ENCODE measurements around the gene TADA3. TPM values are rescaled to one million over a fixed set of nuclear protein-coding genes. Genes with fewer than 3 reads are reported as not detected.

Gene TADA3
- polyA plus RNA-seq, 2 of the 4 experiments (the other 2 are of a cell fraction) = 42.6 to 50.3 TPM

- CTCF ChIA-PET = interaction anchor here (4.9 kb wide), 1 partner anchor 32 kb away, joined by 22 read pairs; no protein-coding TSS in a partner anchor
Observed at GRCh38 chr3:9747267-9747666, 45.0 kb downstream of the TADA3 start.

DNA sequence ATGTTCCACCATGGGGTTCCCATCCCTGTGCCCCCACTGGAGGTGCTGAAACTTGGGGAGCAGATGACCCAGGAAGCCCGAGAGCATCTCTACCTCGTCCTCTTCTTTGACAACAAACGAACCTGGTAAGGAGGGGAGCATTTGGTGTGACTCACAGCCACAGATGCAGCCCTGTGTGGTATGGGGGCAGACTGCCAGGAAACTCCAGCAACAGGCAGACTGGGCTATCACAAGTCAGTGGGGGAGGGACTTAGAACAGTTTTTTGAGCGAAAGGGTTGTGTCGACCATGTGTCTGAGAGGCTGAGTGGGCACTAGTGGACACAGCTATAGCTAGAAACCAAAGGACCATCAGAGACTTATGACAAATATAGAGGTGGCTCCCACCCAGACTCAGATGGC, 45.9 kb downstream of the TADA3 start:
- TF ChIP-seq, protein P1, sequence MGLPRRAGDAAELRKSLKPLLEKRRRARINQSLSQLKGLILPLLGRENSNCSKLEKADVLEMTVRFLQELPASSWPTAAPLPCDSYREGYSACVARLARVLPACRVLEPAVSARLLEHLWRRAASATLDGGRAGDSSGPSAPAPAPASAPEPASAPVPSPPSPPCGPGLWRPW (IDR thresholded peaks at IDR 0.05) = no peak
- TF ChIP-seq, protein P2, sequence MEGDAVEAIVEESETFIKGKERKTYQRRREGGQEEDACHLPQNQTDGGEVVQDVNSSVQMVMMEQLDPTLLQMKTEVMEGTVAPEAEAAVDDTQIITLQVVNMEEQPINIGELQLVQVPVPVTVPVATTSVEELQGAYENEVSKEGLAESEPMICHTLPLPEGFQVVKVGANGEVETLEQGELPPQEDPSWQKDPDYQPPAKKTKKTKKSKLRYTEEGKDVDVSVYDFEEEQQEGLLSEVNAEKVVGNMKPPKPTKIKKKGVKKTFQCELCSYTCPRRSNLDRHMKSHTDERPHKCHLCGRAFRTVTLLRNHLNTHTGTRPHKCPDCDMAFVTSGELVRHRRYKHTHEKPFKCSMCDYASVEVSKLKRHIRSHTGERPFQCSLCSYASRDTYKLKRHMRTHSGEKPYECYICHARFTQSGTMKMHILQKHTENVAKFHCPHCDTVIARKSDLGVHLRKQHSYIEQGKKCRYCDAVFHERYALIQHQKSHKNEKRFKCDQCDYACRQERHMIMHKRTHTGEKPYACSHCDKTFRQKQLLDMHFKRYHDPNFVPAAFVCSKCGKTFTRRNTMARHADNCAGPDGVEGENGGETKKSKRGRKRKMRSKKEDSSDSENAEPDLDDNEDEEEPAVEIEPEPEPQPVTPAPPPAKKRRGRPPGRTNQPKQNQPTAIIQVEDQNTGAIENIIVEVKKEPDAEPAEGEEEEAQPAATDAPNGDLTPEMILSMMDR (IDR thresholded peaks at IDR 0.05) = no peak
- no peak for TF ChIP-seq CHD2 (IDR thresholded peaks at IDR 0.05; ENCODE audit: low read length, partially characterized antibody)
- TF ChIP-seq ZNF302 (CRISPR knock-in tag; IDR thresholded peaks at IDR 0.05) = no peak
- H3K9me3 ChIP-seq = no peaks in the 10 kb centered on the region
- ATAC-seq (no peak), FAIRE-seq (no peak), DNase-seq (ENCODE audit: low read depth in 1 of 2, low spot score in 1 of 2) (no peak)
- WGBS (ENCODE audit: missing lambda C conversion rate) = 87% methylated on average over 5 of the region's 5 CpGs
- ChIA-PET POLR2A (interaction anchor here (1.1 kb wide), 1 partner anchor 13 kb away, joined by 3 read pairs; no protein-coding TSS in a partner anchor), CTCF (interaction anchor here (1.4 to 4.9 kb wide), 2 partner anchors 19 to 31 kb away, joined by 6 to 22 read pairs; no protein-coding TSS in a partner anchor)
- no peak overlapping the region for H3K27ac ChIP-seq
- no peak overlapping the region for H3K4me2 ChIP-seq
- H3K4me3 ChIP-seq = no peak overlapping the region
- H3K4me1 ChIP-seq = peaks cover 10% of the 10 kb centered on the region; the same call in 2 of the 3 replicates

More at GRCh38 chr3:9747267-9747666, 45.0 kb downstream of the TADA3 start:
- ATAC-seq (no peak), DNase-seq (ENCODE audit: low read depth in 1 of 2, low spot score in 1 of 2) (no peak), FAIRE-seq (no peak)
- H3K9me3 ChIP-seq = no peaks in the 10 kb centered on the region
- H3K4me3 ChIP-seq = no peak overlapping the region
- POLR2A ChIA-PET = no interaction called here
- H3K4me2 ChIP-seq = no peak overlapping the region
- no peak for TF ChIP-seq REST (IDR thresholded peaks at IDR 0.05)
- TF ChIP-seq, protein P3, sequence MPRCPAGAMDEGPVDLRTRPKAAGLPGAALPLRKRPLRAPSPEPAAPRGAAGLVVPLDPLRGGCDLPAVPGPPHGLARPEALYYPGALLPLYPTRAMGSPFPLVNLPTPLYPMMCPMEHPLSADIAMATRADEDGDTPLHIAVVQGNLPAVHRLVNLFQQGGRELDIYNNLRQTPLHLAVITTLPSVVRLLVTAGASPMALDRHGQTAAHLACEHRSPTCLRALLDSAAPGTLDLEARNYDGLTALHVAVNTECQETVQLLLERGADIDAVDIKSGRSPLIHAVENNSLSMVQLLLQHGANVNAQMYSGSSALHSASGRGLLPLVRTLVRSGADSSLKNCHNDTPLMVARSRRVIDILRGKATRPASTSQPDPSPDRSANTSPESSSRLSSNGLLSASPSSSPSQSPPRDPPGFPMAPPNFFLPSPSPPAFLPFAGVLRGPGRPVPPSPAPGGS (IDR thresholded peaks at IDR 0.05) = no peak
- TF ChIP-seq CHD2 (IDR thresholded peaks at IDR 0.05; ENCODE audit: low read length, partially characterized antibody) = no peak
- no peak for TF ChIP-seq HEYL (CRISPR knock-in tag; IDR thresholded peaks at IDR 0.05)
- TF ChIP-seq JUN (IDR thresholded peaks at IDR 0.05) = no peak
- TF ChIP-seq MAFK (IDR thresholded peaks at IDR 0.05; ENCODE audit: partially characterized antibody) = no peak
- no peak for TF ChIP-seq HMGXB4 (CRISPR knock-in tag; IDR thresholded peaks at IDR 0.05; ENCODE audit: borderline replicate concordance)
- TF ChIP-seq KDM1A (IDR thresholded peaks at IDR 0.05; ENCODE audit: low read depth) = no peak
- no peak for TF ChIP-seq ESRRA (IDR thresholded peaks at IDR 0.05; ENCODE audit: borderline replicate concordance, low read length)
- TF ChIP-seq SMC3 (IDR thresholded peaks at IDR 0.05) = no peak
- TF ChIP-seq CBX2 (IDR thresholded peaks at IDR 0.05; ENCODE audit: borderline replicate concordance, low read depth) = no peak
- no peak for TF ChIP-seq JUNB (IDR thresholded peaks at IDR 0.05)
- TF ChIP-seq RCOR1 (IDR thresholded peaks at IDR 0.05; ENCODE audit: low read depth, low read length) = no peak
- no peak for TF ChIP-seq USF2 (IDR thresholded peaks at IDR 0.05)
- no peak for TF ChIP-seq KDM5A (IDR thresholded peaks at IDR 0.05)
- TF ChIP-seq ZNF302 (CRISPR knock-in tag; IDR thresholded peaks at IDR 0.05) = no peak
- TF ChIP-seq NR3C1 (IDR thresholded peaks at IDR 0.05) = no peak
- H3K27ac ChIP-seq = no peak overlapping the region
- WGBS (ENCODE audit: missing lambda C conversion rate) = 83% methylated on average over 8 of the region's 8 CpGs
- peaks cover 13% of the 10 kb centered on the region; the same call in 2 of the 3 replicates for H3K4me1 ChIP-seq
